Fibroblast of skin of scalp (primary cell): ENCODE results near the gene SOX12.
"Not testable (repeated sequence)": the region's sequence is repeated elsewhere in the genome, so short reads cannot be mapped to it uniquely, and the experiment has no call there.

Experiments used
- DNase-seq: peaks from one replicate; pipeline ENCODE4 v3.0.0-alpha.2; 2013

SOX12 gene

GRCh38 chr20:328975-329695 is 3.8 kb downstream of the SOX12 start:
- no peak for DNase-seq

GRCh38 chr20:329851-330232 is 4.5 kb downstream of the SOX12 start:
- DNase-seq = no peak

- DNase-seq = peak; percentile 77
Observed at GRCh38 chr20:330233-331149, 5.1 kb downstream of the SOX12 start.

- no peak for DNase-seq
Observed at GRCh38 chr20:334578-334977, 9.2 kb downstream of the SOX12 start.

- DNase-seq = not testable (repeated sequence)
Observed at GRCh38 chr20:336040-336439, 10.7 kb downstream of the SOX12 start.

GRCh38 chr20:341682-342081 is 16.3 kb downstream of the SOX12 start:
- DNase-seq = peak; percentile 86

GRCh38 chr20:343107-343506 is 17.8 kb downstream of the SOX12 start:
- no peak for DNase-seq

- DNase-seq = no peak
Observed at GRCh38 chr20:346033-346639, 20.8 kb downstream of the SOX12 start.

- DNase-seq = peak; percentile 75
Observed at GRCh38 chr20:346640-347316, 21.4 kb downstream of the SOX12 start, which contains the start of gene NRSN2. TSS of gene NRSN2 (plus strand) at chr20:347111. CDS start at chr20:349644, 2,533 bp downstream.

GRCh38 chr20:347317-347639 is 21.9 kb downstream of the SOX12 start:
- DNase-seq = no peak

- peak; percentile 97 for DNase-seq
Observed at GRCh38 chr20:347640-348484, 22.5 kb downstream of the SOX12 start.

GRCh38 chr20:348972-349841 is 23.9 kb downstream of the SOX12 start:
- DNase-seq = no peak

GRCh38 chr20:353166-353565 is 27.8 kb downstream of the SOX12 start:
- DNase-seq = no peak

- peak; percentile 78 for DNase-seq
Observed at GRCh38 chr20:354298-354977, 29.1 kb downstream of the SOX12 start.

- not testable (repeated sequence) for DNase-seq
Observed at GRCh38 chr20:356154-356553, 30.8 kb downstream of the SOX12 start.

- no peak for DNase-seq
Observed at GRCh38 chr20:356745-357144, 31.4 kb downstream of the SOX12 start.

- peak; percentile 43 for DNase-seq
Observed at GRCh38 chr20:358891-359555, 33.7 kb downstream of the SOX12 start.

- DNase-seq = peak; percentile 33
Observed at GRCh38 chr20:361561-361960, 36.2 kb downstream of the SOX12 start.
